ENCODE results near the gene TIGAR.

The TIGAR gene

DNA sequence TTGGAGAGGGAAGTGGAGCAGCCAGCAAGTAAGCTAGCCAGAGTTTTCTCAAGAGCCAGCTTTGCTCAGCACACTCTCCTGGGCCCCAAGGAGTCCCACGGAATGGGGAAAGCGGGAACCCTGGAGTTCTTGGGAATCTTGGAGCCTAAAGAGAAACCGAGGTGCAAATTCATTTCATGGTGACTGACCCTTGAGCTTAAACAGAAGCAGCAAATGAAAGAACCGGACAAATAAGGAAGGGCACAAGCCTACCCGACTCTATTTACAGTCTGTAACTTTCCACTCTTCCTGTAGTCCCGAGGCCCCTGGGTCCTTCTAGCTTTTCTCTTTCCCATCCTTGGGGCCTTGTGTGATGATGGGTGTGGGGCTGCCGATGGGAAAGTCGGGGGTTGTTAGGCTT lies 18.1 kb upstream of the TIGAR start:
- TF ChIP-seq, protein P1, sequence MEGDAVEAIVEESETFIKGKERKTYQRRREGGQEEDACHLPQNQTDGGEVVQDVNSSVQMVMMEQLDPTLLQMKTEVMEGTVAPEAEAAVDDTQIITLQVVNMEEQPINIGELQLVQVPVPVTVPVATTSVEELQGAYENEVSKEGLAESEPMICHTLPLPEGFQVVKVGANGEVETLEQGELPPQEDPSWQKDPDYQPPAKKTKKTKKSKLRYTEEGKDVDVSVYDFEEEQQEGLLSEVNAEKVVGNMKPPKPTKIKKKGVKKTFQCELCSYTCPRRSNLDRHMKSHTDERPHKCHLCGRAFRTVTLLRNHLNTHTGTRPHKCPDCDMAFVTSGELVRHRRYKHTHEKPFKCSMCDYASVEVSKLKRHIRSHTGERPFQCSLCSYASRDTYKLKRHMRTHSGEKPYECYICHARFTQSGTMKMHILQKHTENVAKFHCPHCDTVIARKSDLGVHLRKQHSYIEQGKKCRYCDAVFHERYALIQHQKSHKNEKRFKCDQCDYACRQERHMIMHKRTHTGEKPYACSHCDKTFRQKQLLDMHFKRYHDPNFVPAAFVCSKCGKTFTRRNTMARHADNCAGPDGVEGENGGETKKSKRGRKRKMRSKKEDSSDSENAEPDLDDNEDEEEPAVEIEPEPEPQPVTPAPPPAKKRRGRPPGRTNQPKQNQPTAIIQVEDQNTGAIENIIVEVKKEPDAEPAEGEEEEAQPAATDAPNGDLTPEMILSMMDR (IDR thresholded peaks at IDR 0.05; ENCODE audit: insufficient read depth, low read length, poor library complexity, severe bottlenecking): no peak
- no peak for TF ChIP-seq EZH2phosphoT487 (conservative IDR thresholded peaks at IDR 0.05; ENCODE audit: low read length)
- Histone ChIP-seq H3K27me3 (ENCODE audit: low read length) (no peaks in the 10 kb centered on the region), H3K27ac (ENCODE audit: low read depth, low read length) (no peak overlapping the region), H4K20me1 (ENCODE audit: low read depth, low read length) (no peaks in the 10 kb centered on the region), H3K9me3 (ENCODE audit: insufficient read depth, low read length) (no peaks in the 10 kb centered on the region), H3K9ac (ENCODE audit: low read length) (no peak overlapping the region), H3K36me3 (ENCODE audit: low read length) (no peaks in the 10 kb centered on the region), H3F3A (ENCODE audit: insufficient read depth) (no peaks in the 10 kb centered on the region), H3K79me2 (ENCODE audit: insufficient read depth, low read length) (no peaks in the 10 kb centered on the region), H3K4me3 (ENCODE audit: insufficient read depth, low read length, poor library complexity, severe bottlenecking) (no peak overlapping the region), H2AFZ (ENCODE audit: low read depth, low read length, severe bottlenecking) (no peak overlapping the region), H3K4me2 (ENCODE audit: low read depth, low read length, poor library complexity, severe bottlenecking) (no peak overlapping the region), H3K9me2 (replicated peaks; ENCODE audit: insufficient read depth, low read length) (no peaks in the 10 kb centered on the region)

DNA sequence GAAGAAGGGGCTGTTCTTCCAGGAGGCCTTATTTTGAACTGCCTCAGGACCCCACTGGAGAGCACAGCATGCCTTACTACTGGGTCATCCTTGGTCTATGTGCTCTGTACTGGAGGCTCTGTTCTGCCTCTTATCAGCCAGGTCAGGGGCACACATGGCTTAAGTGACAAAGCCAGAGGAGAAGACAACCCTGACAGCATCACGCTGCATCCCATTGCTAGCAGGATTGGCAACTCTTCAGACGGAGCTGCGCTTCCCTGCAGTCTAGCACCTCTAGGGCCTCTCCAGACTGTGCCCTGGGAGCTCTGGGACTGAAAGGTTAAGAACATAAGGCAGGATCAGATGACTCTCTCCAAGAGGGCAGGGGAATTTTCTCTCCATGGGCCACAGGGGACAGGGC lies 17.3 kb upstream of the TIGAR start:
- Histone ChIP-seq H3K36me3 (ENCODE audit: low read length) (no peaks in the 10 kb centered on the region), H4K20me1 (ENCODE audit: low read depth, low read length) (no peaks in the 10 kb centered on the region)

DNA sequence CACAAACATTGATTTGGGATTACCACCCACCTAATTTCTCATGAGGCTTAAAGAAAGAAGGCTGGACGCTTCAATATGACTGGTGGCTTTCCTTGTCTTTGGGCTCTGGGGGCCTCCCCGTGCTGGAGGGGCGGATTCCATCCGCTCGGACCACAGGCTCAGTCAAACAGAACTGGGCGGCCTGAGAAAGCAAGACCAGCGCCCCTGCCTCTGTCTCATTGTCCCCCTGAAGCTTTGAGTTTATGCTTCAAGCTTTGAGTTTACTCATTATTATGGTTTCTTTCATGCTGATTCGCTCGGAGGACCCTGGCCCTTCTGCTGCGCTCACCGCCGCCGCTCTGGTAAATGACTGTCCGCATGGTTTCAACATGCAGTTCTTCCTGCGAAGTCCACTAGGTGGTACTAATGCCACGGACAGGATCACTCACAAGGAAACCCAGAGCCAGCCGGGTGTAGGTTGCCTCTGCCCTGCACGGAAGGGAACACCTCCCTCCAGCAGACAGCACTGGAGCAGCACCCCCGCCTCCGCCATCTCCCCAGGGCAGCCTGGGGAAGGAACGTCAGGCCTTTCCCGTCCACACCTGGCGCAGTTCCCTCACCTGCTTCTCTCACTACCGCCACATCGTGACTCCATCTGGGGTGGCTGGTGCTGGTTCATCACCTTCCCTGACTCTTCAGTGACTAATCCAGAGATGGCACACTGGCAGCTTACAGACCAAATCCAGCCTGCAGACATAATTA lies 13.2 kb upstream of the TIGAR start:
- H3K27ac ChIP-seq (ENCODE audit: low read depth, low read length): no peak overlapping the region
- no peaks in the 10 kb centered on the region for H3K27me3 ChIP-seq (ENCODE audit: low read length)
- no peaks in the 10 kb centered on the region for H3K9me3 ChIP-seq (ENCODE audit: insufficient read depth, low read length)
- no peak overlapping the region for H2AFZ ChIP-seq (ENCODE audit: low read depth, low read length, severe bottlenecking)
- H3K9ac ChIP-seq (ENCODE audit: low read length): no peak overlapping the region
- H3K36me3 ChIP-seq (ENCODE audit: low read length): no peaks in the 10 kb centered on the region
- no peaks in the 10 kb centered on the region for H3K79me2 ChIP-seq (ENCODE audit: insufficient read depth, low read length)
- no peak overlapping the region for H3K4me3 ChIP-seq (ENCODE audit: insufficient read depth, low read length, poor library complexity, severe bottlenecking)
- no peak overlapping the region for H3K4me2 ChIP-seq (ENCODE audit: low read depth, low read length, poor library complexity, severe bottlenecking)
- H3F3A ChIP-seq (ENCODE audit: insufficient read depth): no peaks in the 10 kb centered on the region
- no peaks in the 10 kb centered on the region for H4K20me1 ChIP-seq (ENCODE audit: low read depth, low read length)
- TF ChIP-seq, protein P1 (IDR thresholded peaks at IDR 0.05; ENCODE audit: insufficient read depth, low read length, poor library complexity, severe bottlenecking): peak; percentile 19
- TF ChIP-seq EZH2phosphoT487 (conservative IDR thresholded peaks at IDR 0.05; ENCODE audit: low read length): no peak
- no peaks in the 10 kb centered on the region for H3K9me2 ChIP-seq (replicated peaks; ENCODE audit: insufficient read depth, low read length)

More for the DNA sequence above, 17.3 kb upstream of the TIGAR start:
- H3K9me2 ChIP-seq (replicated peaks; ENCODE audit: insufficient read depth, low read length): no peaks in the 10 kb centered on the region
- TF ChIP-seq, protein P1 (IDR thresholded peaks at IDR 0.05; ENCODE audit: insufficient read depth, low read length, poor library complexity, severe bottlenecking): no peak
- TF ChIP-seq EZH2phosphoT487 (conservative IDR thresholded peaks at IDR 0.05; ENCODE audit: low read length): no peak
- H3K4me3 ChIP-seq (ENCODE audit: insufficient read depth, low read length, poor library complexity, severe bottlenecking): no peak overlapping the region
- H3K27me3 ChIP-seq (ENCODE audit: low read length): no peaks in the 10 kb centered on the region
- H3K27ac ChIP-seq (ENCODE audit: low read depth, low read length): no peak overlapping the region
- H2AFZ ChIP-seq (ENCODE audit: low read depth, low read length, severe bottlenecking): no peak overlapping the region
- no peaks in the 10 kb centered on the region for H3K79me2 ChIP-seq (ENCODE audit: insufficient read depth, low read length)
- no peaks in the 10 kb centered on the region for H3F3A ChIP-seq (ENCODE audit: insufficient read depth)
- no peak overlapping the region for H3K9ac ChIP-seq (ENCODE audit: low read length)
- no peak overlapping the region for H3K4me2 ChIP-seq (ENCODE audit: low read depth, low read length, poor library complexity, severe bottlenecking)
- no peaks in the 10 kb centered on the region for H3K9me3 ChIP-seq (ENCODE audit: insufficient read depth, low read length)
